HepG2 (cell line): ENCODE results near the gene NUTF2. TPM values are rescaled to one million over a fixed set of nuclear protein-coding genes. Genes with fewer than 3 reads are reported as not detected.

ENCODE experiments used
- CBX2 ChIP-seq, 2 experiments: fragments of 200-600 bp in 1 of 2; sonication (generic); formaldehyde crosslinking in 1 of 2; IDR thresholded peaks; 2 replicates each; pipeline versions ENCODE4 v1.7.0 to v1.8.1; 2018 to 2022; ENCODE audit warnings: low read depth in 2 of 2, low read length in 1 of 2, mild to moderate bottlenecking in 1 of 2, missing genetic modification reagents in 1 of 2
- HDAC1 ChIP-seq: sonication (generic); formaldehyde crosslinking; IDR thresholded peaks from 2 replicates; pipeline ENCODE4 v1.5.1; 2020; ENCODE audit warnings: mild to moderate bottlenecking, missing genetic modification reagents
- ISL2 ChIP-seq: sonication (generic); formaldehyde crosslinking; IDR thresholded peaks from 2 replicates; pipeline ENCODE4 v1.5.0; 2020; ENCODE audit warnings: missing genetic modification reagents
- NCOA2 ChIP-seq: sonication (generic); formaldehyde crosslinking; IDR thresholded peaks from 2 replicates; pipeline ENCODE4 v1.8.0; 2022; ENCODE audit warnings: inconsistent platforms
- NFE2L1 ChIP-seq: sonication (generic); formaldehyde crosslinking; IDR thresholded peaks from 2 replicates; pipeline ENCODE4 v1.4.0; 2020; ENCODE audit warnings: missing genetic modification reagents, mild to moderate bottlenecking, borderline replicate concordance
- PTBP1 ChIP-seq: fragments of 200-400 bp; formaldehyde crosslinking; IDR thresholded peaks from 2 replicates; pipeline ENCODE4 v1.6.1; 2018; ENCODE audit warnings: low read length, low read depth; ENCODE audit not compliant: poor library complexity, severe bottlenecking
- RXRA ChIP-seq: sonication (generic); formaldehyde crosslinking; IDR thresholded peaks from 2 replicates; pipeline ENCODE4 v1.5.1; 2020; ENCODE audit warnings: missing genetic modification reagents
- SCMH1 ChIP-seq: sonication (generic); formaldehyde crosslinking; IDR thresholded peaks from 2 replicates; pipeline ENCODE4 v1.9.0; 2021; ENCODE audit warnings: missing genetic modification reagents, mild to moderate bottlenecking, borderline replicate concordance
- TSC22D2 ChIP-seq: sonication (generic); formaldehyde crosslinking; IDR thresholded peaks from 2 replicates; pipeline ENCODE4 v1.5.1; 2020; ENCODE audit warnings: missing genetic modification reagents, mild to moderate bottlenecking, borderline replicate concordance
- YY1 ChIP-seq: IDR thresholded peaks from 2 replicates; pipeline ENCODE4 v1.6.1; 2011; ENCODE audit warnings: low read length, low read depth, moderate library complexity, mild to moderate bottlenecking; ENCODE audit not compliant: insufficient read depth, insufficient replicate concordance
- ZNF12 ChIP-seq: sonication (generic); formaldehyde crosslinking; IDR thresholded peaks from 2 replicates; pipeline ENCODE4 v1.5.0; 2020; ENCODE audit warnings: missing genetic modification reagents
- ZNF263 ChIP-seq: sonication (generic); formaldehyde crosslinking; IDR thresholded peaks from 2 replicates; pipeline ENCODE4 v1.4.0; 2020; ENCODE audit warnings: missing genetic modification reagents
- ZNF564 ChIP-seq: sonication (generic); formaldehyde crosslinking; IDR thresholded peaks from 2 replicates; pipeline ENCODE4 v1.8.1; 2023; ENCODE audit warnings: mild to moderate bottlenecking, missing genetic modification reagents
- ZNF652 ChIP-seq: IDR thresholded peaks from 2 replicates; pipeline ENCODE4 v1.6.1; 2016; ENCODE audit warnings: low read depth, borderline replicate concordance
- polyA plus RNA-seq, 8 experiments: library from polyadenylated mRNA; depleted of rRNA in 3 of 8; stranded (reverse) in 7 of 8; unstranded in 1 of 8; fragments of >200 nt; fragmentation: Illumina TruSeq in 4 of 8; extraction: Trizol in 4 of 8; gene quantifications; 2 replicates each; pipeline versions ENCODE4 v1.2.1 to v1.2.3, GENCODE V29; 2011 to 2016; ENCODE audit warnings: low read depth in 4 of 8, missing spikeins in 1 of 8, mixed read lengths in 1 of 8; ENCODE audit not compliant: insufficient read depth in 1 of 8
- total RNA-seq, 5 experiments: library from RNA; depleted of rRNA; stranded (reverse); fragments of >200 nt; fragmentation: Illumina TruSeq; extraction: Trizol; gene quantifications; 2 replicates each; pipeline ENCODE4 v1.2.3, GENCODE V29; 2016; ENCODE audit warnings: low read depth in 1 of 5
- TF ChIP-seq, protein P1 (sequence below): sonication (generic); formaldehyde crosslinking; conservative IDR thresholded peaks from 2 replicates; pipeline ENCODE4 v1.8.1; 2023; ENCODE audit warnings: missing genetic modification reagents
- TF ChIP-seq, protein P2 (sequence below): sonication (generic); formaldehyde crosslinking; conservative IDR thresholded peaks from 2 replicates; pipeline ENCODE4 v1.4.0; 2020; ENCODE audit warnings: missing genetic modification reagents
- TF ChIP-seq, protein P3 (sequence below): sonication (generic); formaldehyde crosslinking; IDR thresholded peaks from 2 replicates; pipeline ENCODE4 v1.4.0; 2020; ENCODE audit warnings: missing genetic modification reagents, borderline replicate concordance
- TF ChIP-seq, protein P4 (sequence below), 2 experiments: sonication (generic) in 1 of 2; formaldehyde crosslinking in 1 of 2; IDR thresholded peaks; 2 replicates each; pipeline versions ENCODE4 v1.4.0 to v1.6.1; 2018 to 2020; ENCODE audit warnings: missing genetic modification reagents in 2 of 2, borderline replicate concordance in 1 of 2, low read depth in 1 of 2, mild to moderate bottlenecking in 1 of 2, missing biosample characterization in 1 of 2
- TF ChIP-seq, protein P5 (sequence below): sonication (generic); formaldehyde crosslinking; IDR thresholded peaks from 2 replicates; pipeline ENCODE4 v1.8.0; 2022; ENCODE audit warnings: mild to moderate bottlenecking, missing genetic modification reagents

The NUTF2 gene
- total and polyA plus RNA-seq, 2 of the 13 experiments (the other 11 are each of a cell fraction or from before 2014, with no cell fraction given) = 168 to 214 TPM

DNA sequence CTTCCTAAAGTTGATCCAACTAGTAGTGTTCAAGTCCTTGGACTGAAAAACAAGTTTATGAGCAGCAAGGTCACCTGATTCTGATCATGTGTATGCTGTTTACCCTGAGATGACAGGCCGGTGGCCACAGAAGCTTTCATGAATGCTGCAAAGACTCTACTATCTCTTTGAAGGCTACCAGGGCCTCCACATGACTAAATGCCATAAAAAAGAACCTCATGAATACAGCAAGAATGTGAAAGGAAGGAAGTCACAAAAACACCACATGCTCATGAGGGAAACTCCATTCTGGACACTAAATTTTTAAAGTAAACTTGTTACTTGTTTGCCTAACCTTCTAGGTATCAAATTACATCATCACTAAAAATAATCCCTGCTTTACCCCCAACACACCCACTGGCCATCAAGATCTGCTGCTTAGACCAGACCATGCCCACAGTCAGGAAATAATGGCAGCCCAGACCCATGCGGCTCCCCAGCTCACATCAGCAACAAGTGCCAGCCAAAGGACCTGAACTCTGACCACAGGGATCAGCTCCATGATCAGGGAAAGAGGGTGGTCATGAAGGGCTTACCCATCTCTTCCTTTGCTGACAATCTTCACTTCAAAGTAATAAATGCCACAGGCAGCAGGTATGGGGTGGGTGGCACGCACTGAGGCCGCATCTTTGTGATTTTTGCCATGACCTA is 41.7 kb upstream of the NUTF2 start (continued):
- TF ChIP-seq SCMH1 (CRISPR knock-in tag) (no peak), ZNF263 (no peak), ZNF564 (CRISPR knock-in tag) (no peak), TSC22D2 (CRISPR knock-in tag) (no peak), PTBP1 (no peak), RXRA (CRISPR knock-in tag) (no peak), ZNF12 (CRISPR knock-in tag) (no peak), CBX2 (IDR thresholded peaks at IDR 0.05; ENCODE audit: low read depth, low read length) (no peak), CBX2 (CRISPR knock-in tag; IDR thresholded peaks at IDR 0.05; ENCODE audit: low read depth) (no peak), NFE2L1 (no peak), HDAC1 (CRISPR knock-in tag) (peak; percentile 20; the same call in 1 of the 2 replicates), NCOA2 (CRISPR knock-in tag) (peak; percentile 49; the same call in 1 of the 2 replicates), ZNF652 (CRISPR knock-in tag) (no peak), ISL2 (CRISPR knock-in tag) (0 out of 2 replicates have a peak, but pooled peaks have one; percentile 11), YY1 (no peak)
- TF ChIP-seq, protein P1, sequence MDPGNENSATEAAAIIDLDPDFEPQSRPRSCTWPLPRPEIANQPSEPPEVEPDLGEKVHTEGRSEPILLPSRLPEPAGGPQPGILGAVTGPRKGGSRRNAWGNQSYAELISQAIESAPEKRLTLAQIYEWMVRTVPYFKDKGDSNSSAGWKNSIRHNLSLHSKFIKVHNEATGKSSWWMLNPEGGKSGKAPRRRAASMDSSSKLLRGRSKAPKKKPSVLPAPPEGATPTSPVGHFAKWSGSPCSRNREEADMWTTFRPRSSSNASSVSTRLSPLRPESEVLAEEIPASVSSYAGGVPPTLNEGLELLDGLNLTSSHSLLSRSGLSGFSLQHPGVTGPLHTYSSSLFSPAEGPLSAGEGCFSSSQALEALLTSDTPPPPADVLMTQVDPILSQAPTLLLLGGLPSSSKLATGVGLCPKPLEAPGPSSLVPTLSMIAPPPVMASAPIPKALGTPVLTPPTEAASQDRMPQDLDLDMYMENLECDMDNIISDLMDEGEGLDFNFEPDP (CRISPR knock-in tag) = no peak
- TF ChIP-seq, protein P2, sequence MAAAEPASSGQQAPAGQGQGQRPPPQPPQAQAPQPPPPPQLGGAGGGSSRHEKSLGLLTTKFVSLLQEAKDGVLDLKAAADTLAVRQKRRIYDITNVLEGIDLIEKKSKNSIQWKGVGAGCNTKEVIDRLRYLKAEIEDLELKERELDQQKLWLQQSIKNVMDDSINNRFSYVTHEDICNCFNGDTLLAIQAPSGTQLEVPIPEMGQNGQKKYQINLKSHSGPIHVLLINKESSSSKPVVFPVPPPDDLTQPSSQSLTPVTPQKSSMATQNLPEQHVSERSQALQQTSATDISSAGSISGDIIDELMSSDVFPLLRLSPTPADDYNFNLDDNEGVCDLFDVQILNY (CRISPR knock-in tag) = no peak
- TF ChIP-seq, protein P3, sequence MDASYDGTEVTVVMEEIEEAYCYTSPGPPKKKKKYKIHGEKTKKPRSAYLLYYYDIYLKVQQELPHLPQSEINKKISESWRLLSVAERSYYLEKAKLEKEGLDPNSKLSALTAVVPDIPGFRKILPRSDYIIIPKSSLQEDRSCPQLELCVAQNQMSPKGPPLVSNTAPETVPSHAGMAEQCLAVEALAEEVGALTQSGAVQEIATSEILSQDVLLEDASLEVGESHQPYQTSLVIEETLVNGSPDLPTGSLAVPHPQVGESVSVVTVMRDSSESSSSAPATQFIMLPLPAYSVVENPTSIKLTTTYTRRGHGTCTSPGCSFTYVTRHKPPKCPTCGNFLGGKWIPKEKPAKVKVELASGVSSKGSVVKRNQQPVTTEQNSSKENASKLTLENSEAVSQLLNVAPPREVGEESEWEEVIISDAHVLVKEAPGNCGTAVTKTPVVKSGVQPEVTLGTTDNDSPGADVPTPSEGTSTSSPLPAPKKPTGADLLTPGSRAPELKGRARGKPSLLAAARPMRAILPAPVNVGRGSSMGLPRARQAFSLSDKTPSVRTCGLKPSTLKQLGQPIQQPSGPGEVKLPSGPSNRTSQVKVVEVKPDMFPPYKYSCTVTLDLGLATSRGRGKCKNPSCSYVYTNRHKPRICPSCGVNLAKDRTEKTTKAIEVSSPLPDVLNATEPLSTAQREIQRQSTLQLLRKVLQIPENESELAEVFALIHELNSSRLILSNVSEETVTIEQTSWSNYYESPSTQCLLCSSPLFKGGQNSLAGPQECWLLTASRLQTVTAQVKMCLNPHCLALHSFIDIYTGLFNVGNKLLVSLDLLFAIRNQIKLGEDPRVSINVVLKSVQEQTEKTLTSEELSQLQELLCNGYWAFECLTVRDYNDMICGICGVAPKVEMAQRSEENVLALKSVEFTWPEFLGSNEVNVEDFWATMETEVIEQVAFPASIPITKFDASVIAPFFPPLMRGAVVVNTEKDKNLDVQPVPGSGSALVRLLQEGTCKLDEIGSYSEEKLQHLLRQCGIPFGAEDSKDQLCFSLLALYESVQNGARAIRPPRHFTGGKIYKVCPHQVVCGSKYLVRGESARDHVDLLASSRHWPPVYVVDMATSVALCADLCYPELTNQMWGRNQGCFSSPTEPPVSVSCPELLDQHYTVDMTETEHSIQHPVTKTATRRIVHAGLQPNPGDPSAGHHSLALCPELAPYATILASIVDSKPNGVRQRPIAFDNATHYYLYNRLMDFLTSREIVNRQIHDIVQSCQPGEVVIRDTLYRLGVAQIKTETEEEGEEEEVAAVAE (CRISPR knock-in tag) = no peak
- TF ChIP-seq, protein P4, sequence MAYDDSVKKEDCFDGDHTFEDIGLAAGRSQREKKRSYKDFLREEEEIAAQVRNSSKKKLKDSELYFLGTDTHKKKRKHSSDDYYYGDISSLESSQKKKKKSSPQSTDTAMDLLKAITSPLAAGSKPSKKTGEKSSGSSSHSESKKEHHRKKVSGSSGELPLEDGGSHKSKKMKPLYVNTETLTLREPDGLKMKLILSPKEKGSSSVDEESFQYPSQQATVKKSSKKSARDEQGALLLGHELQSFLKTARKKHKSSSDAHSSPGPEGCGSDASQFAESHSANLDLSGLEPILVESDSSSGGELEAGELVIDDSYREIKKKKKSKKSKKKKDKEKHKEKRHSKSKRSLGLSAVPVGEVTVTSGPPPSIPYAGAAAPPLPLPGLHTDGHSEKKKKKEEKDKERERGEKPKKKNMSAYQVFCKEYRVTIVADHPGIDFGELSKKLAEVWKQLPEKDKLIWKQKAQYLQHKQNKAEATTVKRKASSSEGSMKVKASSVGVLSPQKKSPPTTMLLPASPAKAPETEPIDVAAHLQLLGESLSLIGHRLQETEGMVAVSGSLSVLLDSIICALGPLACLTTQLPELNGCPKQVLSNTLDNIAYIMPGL (CRISPR knock-in tag; IDR thresholded peaks at IDR 0.05; ENCODE audit: borderline replicate concordance in 1 of 2, low read depth in 1 of 2) = no peak
- TF ChIP-seq, protein P5, sequence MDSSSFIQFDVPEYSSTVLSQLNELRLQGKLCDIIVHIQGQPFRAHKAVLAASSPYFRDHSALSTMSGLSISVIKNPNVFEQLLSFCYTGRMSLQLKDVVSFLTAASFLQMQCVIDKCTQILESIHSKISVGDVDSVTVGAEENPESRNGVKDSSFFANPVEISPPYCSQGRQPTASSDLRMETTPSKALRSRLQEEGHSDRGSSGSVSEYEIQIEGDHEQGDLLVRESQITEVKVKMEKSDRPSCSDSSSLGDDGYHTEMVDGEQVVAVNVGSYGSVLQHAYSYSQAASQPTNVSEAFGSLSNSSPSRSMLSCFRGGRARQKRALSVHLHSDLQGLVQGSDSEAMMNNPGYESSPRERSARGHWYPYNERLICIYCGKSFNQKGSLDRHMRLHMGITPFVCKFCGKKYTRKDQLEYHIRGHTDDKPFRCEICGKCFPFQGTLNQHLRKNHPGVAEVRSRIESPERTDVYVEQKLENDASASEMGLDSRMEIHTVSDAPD (CRISPR knock-in tag) = no peak
